ENCODE data around the gene DLX4.

The DLX4 gene

GRCh38 chr17:49969795-49970389 lies 902 bp downstream of the DLX4 start:
- TF ChIP-seq ZNF274 (IDR thresholded peaks at IDR 0.05; ENCODE audit: low read depth, low read length) = no peak
- no peak overlapping the region for H3K4me3 ChIP-seq (ENCODE audit: low read length)

GRCh38 chr17:49970498-49970897 lies 1.5 kb downstream of the DLX4 start:
- H3K4me3 ChIP-seq (ENCODE audit: low read length) = no peak overlapping the region
- no peak for TF ChIP-seq ZNF274 (IDR thresholded peaks at IDR 0.05; ENCODE audit: low read depth, low read length)

GRCh38 chr17:49971199-49971847 lies 2.3 kb downstream of the DLX4 start:
- no peak overlapping the region for H3K4me3 ChIP-seq (ENCODE audit: low read length)
- TF ChIP-seq ZNF274 (IDR thresholded peaks at IDR 0.05; ENCODE audit: low read depth, low read length) = no peak

- H3K4me3 ChIP-seq (ENCODE audit: low read length) = no peak overlapping the region
Measured at GRCh38 chr17:49971848-49972485, 3.0 kb downstream of the DLX4 start.

GRCh38 chr17:49972486-49973270 lies 3.7 kb downstream of the DLX4 start:
- H3K4me3 ChIP-seq (ENCODE audit: low read length) = no peak overlapping the region
- no peak for TF ChIP-seq ZNF274 (IDR thresholded peaks at IDR 0.05; ENCODE audit: low read depth, low read length)

More at GRCh38 chr17:49971848-49972485, 3.0 kb downstream of the DLX4 start:
- no peak for TF ChIP-seq ZNF274 (IDR thresholded peaks at IDR 0.05; ENCODE audit: low read depth, low read length)

- no peak overlapping the region for H3K4me3 ChIP-seq (ENCODE audit: low read length)
- no peak for TF ChIP-seq ZNF274 (IDR thresholded peaks at IDR 0.05; ENCODE audit: low read depth, low read length)
Measured at GRCh38 chr17:49973271-49973615, 4.3 kb downstream of the DLX4 start.

- TF ChIP-seq ZNF274 (IDR thresholded peaks at IDR 0.05; ENCODE audit: low read depth, low read length) = no peak
- no peak overlapping the region for H3K4me3 ChIP-seq (ENCODE audit: low read length)
Measured at GRCh38 chr17:49975531-49975930, 6.5 kb downstream of the DLX4 start.

GRCh38 chr17:49976163-49976827 lies 7.3 kb downstream of the DLX4 start:
- TF ChIP-seq ZNF274 (IDR thresholded peaks at IDR 0.05; ENCODE audit: low read depth, low read length) = no peak
- H3K4me3 ChIP-seq (ENCODE audit: low read length) = no peak overlapping the region

- TF ChIP-seq ZNF274 (IDR thresholded peaks at IDR 0.05; ENCODE audit: low read depth, low read length) = no peak
- no peak overlapping the region for H3K4me3 ChIP-seq (ENCODE audit: low read length)
Measured at GRCh38 chr17:49976828-49977202, 7.8 kb downstream of the DLX4 start.

- TF ChIP-seq ZNF274 (IDR thresholded peaks at IDR 0.05; ENCODE audit: low read depth, low read length) = no peak
- H3K4me3 ChIP-seq (ENCODE audit: low read length) = no peak overlapping the region
Measured at GRCh38 chr17:49977463-49978389, 8.7 kb downstream of the DLX4 start.

GRCh38 chr17:49978501-49978900 lies 9.5 kb downstream of the DLX4 start:
- no peak overlapping the region for H3K4me3 ChIP-seq (ENCODE audit: low read length)
- no peak for TF ChIP-seq ZNF274 (IDR thresholded peaks at IDR 0.05; ENCODE audit: low read depth, low read length)

GRCh38 chr17:49979748-49980479 lies 10.9 kb downstream of the DLX4 start:
- no peak for TF ChIP-seq ZNF274 (IDR thresholded peaks at IDR 0.05; ENCODE audit: low read depth, low read length)
- H3K4me3 ChIP-seq (ENCODE audit: low read length) = no peak overlapping the region
